HCT116 (cell line): ENCODE data around the gene RTL3.

Source experiments
- ELF1 ChIP-seq: IDR thresholded peaks from 2 replicates; pipeline ENCODE4 v1.6.1; 2012; ENCODE audit warnings: low read depth, borderline replicate concordance
- EZH2phosphoT487 ChIP-seq: fragments of 200-600 bp; IDR thresholded peaks from 2 replicates; pipeline ENCODE4 v1.6.1; 2018; ENCODE audit warnings: antibody characterized with exemption, borderline replicate concordance
- MAX ChIP-seq: IDR thresholded peaks from 2 replicates; pipeline ENCODE4 v1.6.1; 2012
- POLR2A ChIP-seq: IDR thresholded peaks from 2 replicates; pipeline ENCODE4 v1.7.0; 2011; ENCODE audit warnings: borderline replicate concordance; ENCODE audit not compliant: insufficient read depth, insufficient read length; ENCODE audit errors: extremely low read depth
- POLR2AphosphoS5 ChIP-seq: IDR thresholded peaks from 2 replicates; pipeline ENCODE4 v1.6.1; 2011; ENCODE audit warnings: mild to moderate bottlenecking, low read depth, low read length, moderate library complexity
- SP1 ChIP-seq: IDR thresholded peaks from 2 replicates; pipeline ENCODE4 v1.6.1; 2012; ENCODE audit warnings: low read depth
- ZNF274 ChIP-seq: fragments of 200-500 bp; sonication (Bioruptor generic); IDR thresholded peaks from 2 replicates; pipeline ENCODE4 v1.6.1; 2014; ENCODE audit warnings: mild to moderate bottlenecking, low read depth, low read length, inconsistent platforms
- TF ChIP-seq, protein P1 (sequence below), 3 experiments: fragments of 200-600 bp in 1 of 3; sonication (generic) in 1 of 3; IDR thresholded peaks in 2 of 3; conservative IDR thresholded peaks in 1 of 3; 2 replicates each; pipeline ENCODE4 v1.5.1; 2012 to 2017; ENCODE audit warnings: low read depth in 2 of 3, low read length in 2 of 3, antibody characterized with exemption in 1 of 3, borderline replicate concordance in 1 of 3, control low read depth in 1 of 3, mild to moderate bottlenecking in 1 of 3, mixed read lengths in 1 of 3, mixed run types in 1 of 3, moderate library complexity in 1 of 3; ENCODE audit not compliant: insufficient read depth in 1 of 3

GRCh38 chrX:78658414-78658813, 714 bp downstream of the RTL3 start:
- TF ChIP-seq ELF1 (no peak), MAX (no peak), POLR2AphosphoS5 (no peak), POLR2A (no peak), SP1 (no peak), EZH2phosphoT487 (no peak), ZNF274 (no peak)
- TF ChIP-seq, protein P1, sequence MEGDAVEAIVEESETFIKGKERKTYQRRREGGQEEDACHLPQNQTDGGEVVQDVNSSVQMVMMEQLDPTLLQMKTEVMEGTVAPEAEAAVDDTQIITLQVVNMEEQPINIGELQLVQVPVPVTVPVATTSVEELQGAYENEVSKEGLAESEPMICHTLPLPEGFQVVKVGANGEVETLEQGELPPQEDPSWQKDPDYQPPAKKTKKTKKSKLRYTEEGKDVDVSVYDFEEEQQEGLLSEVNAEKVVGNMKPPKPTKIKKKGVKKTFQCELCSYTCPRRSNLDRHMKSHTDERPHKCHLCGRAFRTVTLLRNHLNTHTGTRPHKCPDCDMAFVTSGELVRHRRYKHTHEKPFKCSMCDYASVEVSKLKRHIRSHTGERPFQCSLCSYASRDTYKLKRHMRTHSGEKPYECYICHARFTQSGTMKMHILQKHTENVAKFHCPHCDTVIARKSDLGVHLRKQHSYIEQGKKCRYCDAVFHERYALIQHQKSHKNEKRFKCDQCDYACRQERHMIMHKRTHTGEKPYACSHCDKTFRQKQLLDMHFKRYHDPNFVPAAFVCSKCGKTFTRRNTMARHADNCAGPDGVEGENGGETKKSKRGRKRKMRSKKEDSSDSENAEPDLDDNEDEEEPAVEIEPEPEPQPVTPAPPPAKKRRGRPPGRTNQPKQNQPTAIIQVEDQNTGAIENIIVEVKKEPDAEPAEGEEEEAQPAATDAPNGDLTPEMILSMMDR (IDR thresholded peaks at IDR 0.05 in 2 of 3, conservative IDR thresholded peaks at IDR 0.05 in 1 of 3; ENCODE audit: borderline replicate concordance in 1 of 3, insufficient read depth in 1 of 3, low read depth in 2 of 3, low read length in 2 of 3) = no peak
